Measurements from ENCODE around the gene WNT6. TPM values are rescaled to one million over a fixed set of nuclear protein-coding genes. Genes with fewer than 3 reads are reported as not detected.

The WNT6 gene
- total RNA-seq, 6 experiments from 2014 or later = not detected

DNA sequence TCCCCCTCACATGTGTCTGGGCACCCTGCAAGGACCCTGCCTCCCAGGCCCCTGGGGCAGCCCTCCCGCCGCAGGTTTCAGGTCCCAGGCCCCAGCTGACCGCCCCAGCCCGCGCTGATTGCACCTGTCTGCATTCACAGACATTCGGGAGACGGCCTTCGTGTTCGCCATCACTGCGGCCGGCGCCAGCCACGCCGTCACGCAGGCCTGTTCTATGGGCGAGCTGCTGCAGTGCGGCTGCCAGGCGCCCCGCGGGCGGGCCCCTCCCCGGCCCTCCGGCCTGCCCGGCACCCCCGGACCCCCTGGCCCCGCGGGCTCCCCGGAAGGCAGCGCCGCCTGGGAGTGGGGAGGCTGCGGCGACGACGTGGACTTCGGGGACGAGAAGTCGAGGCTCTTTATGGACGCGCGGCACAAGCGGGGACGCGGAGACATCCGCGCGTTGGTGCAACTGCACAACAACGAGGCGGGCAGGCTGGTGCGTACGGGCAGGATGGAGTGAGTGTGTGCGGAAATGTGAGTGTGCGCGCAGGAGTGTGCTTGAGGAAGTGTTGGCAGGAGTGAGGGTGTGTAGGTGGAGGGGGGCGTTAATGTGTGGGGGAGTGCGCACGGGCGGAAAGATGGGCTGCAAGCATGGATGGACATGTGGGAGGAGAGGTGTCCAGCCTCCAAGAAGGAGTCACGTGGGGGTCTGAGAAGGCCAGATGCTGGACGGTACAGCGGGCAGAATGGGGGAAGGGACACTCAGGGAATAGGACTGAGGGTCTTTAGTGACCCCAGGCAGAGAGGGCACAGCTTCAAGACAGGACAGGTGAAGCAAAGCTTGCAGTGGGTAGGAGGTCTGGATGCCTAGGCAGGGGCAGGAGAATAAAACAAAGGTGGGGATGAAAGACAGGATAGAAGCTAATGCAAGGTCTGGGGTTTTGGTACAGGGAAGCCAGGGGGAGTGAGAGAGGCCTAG lies 12.0 kb downstream of the WNT6 start:
- TF ChIP-seq, protein P1, sequence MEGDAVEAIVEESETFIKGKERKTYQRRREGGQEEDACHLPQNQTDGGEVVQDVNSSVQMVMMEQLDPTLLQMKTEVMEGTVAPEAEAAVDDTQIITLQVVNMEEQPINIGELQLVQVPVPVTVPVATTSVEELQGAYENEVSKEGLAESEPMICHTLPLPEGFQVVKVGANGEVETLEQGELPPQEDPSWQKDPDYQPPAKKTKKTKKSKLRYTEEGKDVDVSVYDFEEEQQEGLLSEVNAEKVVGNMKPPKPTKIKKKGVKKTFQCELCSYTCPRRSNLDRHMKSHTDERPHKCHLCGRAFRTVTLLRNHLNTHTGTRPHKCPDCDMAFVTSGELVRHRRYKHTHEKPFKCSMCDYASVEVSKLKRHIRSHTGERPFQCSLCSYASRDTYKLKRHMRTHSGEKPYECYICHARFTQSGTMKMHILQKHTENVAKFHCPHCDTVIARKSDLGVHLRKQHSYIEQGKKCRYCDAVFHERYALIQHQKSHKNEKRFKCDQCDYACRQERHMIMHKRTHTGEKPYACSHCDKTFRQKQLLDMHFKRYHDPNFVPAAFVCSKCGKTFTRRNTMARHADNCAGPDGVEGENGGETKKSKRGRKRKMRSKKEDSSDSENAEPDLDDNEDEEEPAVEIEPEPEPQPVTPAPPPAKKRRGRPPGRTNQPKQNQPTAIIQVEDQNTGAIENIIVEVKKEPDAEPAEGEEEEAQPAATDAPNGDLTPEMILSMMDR (IDR thresholded peaks at IDR 0.05) = no peak
- Mint-ChIP-seq H3K4me1 (ENCODE audit: low read depth) (no peaks in the 10 kb centered on the region), H3K9me3 (no peaks in the 10 kb centered on the region), H3K27me3 (ENCODE audit: insufficient read depth) (peaks cover 58% of the 10 kb centered on the region), H3K36me3 (ENCODE audit: low read depth) (no peaks in the 10 kb centered on the region), H3K4me3 (no peak overlapping the region), H3K27ac (no peak overlapping the region)
- no peak for DNase-seq

DNA sequence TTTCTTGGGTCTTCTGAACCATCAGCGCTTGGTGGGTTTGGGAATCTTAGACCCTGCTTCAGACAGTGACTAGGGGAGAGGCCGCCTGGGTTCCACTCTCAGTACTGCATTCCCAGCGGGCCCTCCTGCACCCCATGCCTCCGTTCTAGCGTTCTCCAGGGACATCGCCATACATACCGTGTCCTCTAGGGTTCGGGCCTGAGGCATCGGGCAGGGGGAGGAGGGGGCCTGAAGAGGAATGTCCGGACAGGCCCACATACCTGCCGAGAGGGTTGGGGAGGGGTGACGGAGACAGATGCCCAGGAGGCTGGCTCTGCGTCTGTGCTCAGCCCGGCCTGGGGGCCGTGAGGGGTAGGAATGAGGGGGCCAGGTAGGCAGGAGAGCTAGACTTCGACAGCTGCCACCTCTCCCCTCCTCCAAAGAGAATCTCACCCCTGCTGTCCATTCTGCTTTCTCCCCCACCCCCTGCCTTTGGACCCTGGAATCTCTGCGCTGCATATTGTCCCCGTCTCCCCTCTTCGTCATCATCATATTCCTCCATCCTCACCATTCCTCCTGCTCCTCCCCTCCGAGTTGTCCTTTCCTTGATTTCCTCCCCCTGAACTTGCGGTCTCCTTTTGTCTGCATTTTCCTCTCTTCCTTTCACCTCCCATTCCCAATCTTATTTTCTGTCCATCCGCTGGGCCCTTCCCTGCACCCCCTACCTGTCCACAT lies 13.2 kb downstream of the WNT6 start:
- TF ChIP-seq, protein P1 (IDR thresholded peaks at IDR 0.05) = no peak
- H3K4me1 Mint-ChIP-seq (ENCODE audit: low read depth) = no peaks in the 10 kb centered on the region
- DNase-seq = no peak
- peaks cover 50% of the 10 kb centered on the region for H3K27me3 Mint-ChIP-seq (ENCODE audit: insufficient read depth)
- no peak overlapping the region for H3K4me3 Mint-ChIP-seq
- H3K36me3 Mint-ChIP-seq (ENCODE audit: low read depth) = no peaks in the 10 kb centered on the region
- H3K9me3 Mint-ChIP-seq = no peaks in the 10 kb centered on the region
- no peak overlapping the region for H3K27ac Mint-ChIP-seq

DNA sequence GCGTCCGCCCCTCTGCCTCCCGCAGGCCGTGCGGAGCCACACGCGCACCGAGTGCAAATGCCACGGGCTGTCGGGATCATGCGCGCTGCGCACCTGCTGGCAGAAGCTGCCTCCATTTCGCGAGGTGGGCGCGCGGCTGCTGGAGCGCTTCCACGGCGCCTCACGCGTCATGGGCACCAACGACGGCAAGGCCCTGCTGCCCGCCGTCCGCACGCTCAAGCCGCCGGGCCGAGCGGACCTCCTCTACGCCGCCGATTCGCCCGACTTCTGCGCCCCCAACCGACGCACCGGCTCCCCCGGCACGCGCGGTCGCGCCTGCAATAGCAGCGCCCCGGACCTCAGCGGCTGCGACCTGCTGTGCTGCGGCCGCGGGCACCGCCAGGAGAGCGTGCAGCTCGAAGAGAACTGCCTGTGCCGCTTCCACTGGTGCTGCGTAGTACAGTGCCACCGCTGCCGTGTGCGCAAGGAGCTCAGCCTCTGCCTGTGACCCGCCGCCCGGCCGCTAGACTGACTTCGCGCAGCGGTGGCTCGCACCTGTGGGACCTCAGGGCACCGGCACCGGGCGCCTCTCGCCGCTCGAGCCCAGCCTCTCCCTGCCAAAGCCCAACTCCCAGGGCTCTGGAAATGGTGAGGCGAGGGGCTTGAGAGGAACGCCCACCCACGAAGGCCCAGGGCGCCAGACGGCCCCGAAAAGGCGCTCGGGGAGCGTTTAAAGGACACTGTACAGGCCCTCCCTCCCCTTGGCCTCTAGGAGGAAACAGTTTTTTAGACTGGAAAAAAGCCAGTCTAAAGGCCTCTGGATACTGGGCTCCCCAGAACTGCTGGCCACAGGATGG lies 14.0 kb downstream of the WNT6 start:
- Mint-ChIP-seq H3K4me1 (ENCODE audit: low read depth) (no peaks in the 10 kb centered on the region), H3K4me3 (no peak overlapping the region), H3K27ac (no peak overlapping the region), H3K36me3 (ENCODE audit: low read depth) (no peaks in the 10 kb centered on the region), H3K27me3 (ENCODE audit: insufficient read depth) (peaks cover 49% of the 10 kb centered on the region), H3K9me3 (no peaks in the 10 kb centered on the region)
- TF ChIP-seq, protein P1 (IDR thresholded peaks at IDR 0.05) = no peak
- no peak for DNase-seq

DNA sequence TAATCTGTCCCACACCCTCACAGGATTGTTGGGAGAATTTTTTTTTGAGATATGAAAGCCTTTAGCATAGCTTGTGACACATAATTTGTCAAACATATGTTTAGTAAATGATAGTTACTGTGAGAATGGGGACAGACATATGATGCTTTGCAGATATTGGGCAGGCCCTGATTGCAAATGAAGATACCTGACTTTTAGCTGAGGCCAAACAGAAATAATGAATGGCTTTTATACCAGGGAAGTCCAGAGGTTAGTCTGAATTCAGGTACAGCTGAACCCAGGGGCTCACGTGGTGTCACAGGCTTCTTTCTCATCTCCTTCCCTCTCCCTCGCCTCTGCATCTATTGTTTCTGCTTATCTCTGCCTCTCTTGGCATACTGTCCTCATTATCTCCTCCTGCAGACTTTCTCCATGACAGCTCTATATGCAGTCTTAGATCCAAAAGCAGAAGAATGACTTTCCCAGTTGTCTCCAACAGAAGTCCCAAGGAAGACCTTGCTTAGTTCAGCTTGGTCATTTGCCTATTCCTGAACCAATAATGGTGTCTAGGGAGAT lies 16.2 kb downstream of the WNT6 start:
- no peaks in the 10 kb centered on the region for H3K36me3 Mint-ChIP-seq (ENCODE audit: low read depth)
- no peak for DNase-seq
- no peaks in the 10 kb centered on the region for H3K9me3 Mint-ChIP-seq
- H3K4me1 Mint-ChIP-seq (ENCODE audit: low read depth) = no peaks in the 10 kb centered on the region
- no peak overlapping the region for H3K27ac Mint-ChIP-seq
- H3K4me3 Mint-ChIP-seq = no peak overlapping the region
- TF ChIP-seq, protein P1 (IDR thresholded peaks at IDR 0.05) = no peak
- peaks cover 45% of the 10 kb centered on the region for H3K27me3 Mint-ChIP-seq (ENCODE audit: insufficient read depth)

Data from HFFc6 (cell line).